ENCODE data around the gene KLF7. TPM values are rescaled to one million over a fixed set of nuclear protein-coding genes. Genes with fewer than 3 reads are reported as not detected.

The KLF7 gene
- total RNA-seq, 1 experiment from 2014 or later, result 11.6 TPM

DNA sequence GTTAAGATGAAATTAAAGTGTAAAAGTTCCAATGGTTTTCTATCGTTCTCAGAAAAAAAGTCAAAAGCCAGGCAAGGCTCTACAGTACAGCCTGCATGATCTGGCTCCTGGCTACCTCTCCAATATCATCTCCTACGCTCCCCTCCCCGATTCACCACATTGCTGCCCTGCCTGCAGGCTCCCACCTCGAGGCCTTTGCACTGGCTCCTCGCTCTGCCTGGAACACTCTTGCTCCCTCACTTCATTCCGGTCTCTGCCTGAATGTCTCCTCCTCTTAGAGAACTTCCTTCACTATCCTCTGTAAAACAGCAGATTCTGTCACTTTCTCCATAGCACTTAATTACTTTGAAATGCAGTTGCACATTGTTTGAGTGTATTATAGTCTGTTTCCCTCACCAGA is 72.5 kb downstream of the KLF7 start:
- DNase-seq (ENCODE audit: low read depth), result no peak

DNA sequence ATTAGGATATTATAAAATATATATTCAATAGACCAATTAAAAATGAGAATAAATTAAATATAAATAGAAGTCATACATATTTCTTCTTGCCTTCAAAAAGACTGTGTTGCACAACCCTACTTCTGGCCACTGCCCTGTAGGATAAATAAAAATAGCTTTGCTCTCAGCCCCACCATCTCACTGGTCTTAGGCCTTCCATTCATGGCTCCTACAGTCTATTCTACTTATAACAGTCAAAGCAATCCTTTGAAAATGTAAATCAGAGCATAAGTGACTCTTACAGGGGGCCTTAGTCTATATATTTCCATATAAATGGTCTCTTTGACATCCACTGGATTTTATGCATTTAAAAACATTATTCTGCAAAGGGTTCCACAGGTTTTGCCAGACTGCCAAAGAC is 72.9 kb downstream of the KLF7 start:
- no peak for DNase-seq (ENCODE audit: low read depth)

DNA sequence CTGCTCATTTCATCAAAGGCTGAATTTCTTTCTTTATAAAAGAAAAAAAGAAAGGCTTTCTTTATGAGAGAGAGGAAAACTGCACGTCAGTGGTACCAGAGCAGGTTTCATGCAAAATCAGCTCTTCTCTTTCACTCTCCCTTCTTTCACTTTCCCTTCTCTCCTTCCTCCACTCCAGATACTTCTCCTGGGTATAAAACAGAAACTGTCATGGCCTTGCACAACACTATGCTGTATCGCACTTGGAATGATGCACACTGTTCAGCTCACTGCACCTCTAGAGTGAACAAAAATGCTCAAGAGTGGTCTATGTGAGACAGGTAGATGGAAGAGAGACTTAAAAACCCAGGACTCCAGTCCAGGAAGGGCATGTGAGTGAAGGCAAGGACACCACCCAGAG is 73.8 kb downstream of the KLF7 start:
- DNase-seq (ENCODE audit: low read depth), result no peak

DNA sequence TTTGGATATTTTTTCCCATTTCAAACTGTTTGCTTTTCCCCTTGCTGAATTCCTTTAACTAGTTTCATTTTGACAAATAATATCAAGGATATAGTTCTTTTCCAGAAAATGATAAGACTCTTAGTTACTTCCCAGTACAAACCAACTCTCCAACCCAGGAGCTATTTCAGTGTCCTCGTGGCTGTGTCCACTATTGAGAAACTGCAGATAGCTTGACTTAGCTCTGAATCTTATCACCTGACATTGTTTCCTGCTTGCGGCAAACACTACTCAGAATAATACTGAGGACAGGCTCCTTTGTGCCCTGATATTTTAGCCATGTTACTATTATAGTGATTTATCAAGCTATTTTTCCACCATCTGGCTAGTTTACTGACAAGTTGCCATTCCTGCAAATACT is 74.6 kb downstream of the KLF7 start:
- DNase-seq (ENCODE audit: low read depth), result no peak

DNA sequence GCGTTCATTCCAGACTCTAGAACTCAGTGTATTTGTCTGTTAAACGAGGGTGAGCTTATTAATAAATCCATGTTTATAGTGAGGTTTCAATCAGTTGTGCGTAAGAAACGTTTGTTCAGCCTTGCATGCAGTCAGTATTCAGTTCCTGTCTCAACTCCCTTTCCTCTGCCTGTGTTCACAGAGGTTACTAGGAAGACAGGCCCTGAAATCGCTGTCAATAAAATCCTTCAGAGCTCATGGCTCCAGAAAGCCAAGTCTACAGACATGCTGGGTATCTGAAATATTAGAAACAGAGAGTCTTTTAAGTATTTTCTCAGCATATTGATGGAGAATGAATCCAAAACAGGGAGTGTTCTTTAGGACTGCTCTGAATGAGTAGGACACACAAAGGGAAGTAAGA is 75.4 kb downstream of the KLF7 start:
- no peak for DNase-seq (ENCODE audit: low read depth)

DNA sequence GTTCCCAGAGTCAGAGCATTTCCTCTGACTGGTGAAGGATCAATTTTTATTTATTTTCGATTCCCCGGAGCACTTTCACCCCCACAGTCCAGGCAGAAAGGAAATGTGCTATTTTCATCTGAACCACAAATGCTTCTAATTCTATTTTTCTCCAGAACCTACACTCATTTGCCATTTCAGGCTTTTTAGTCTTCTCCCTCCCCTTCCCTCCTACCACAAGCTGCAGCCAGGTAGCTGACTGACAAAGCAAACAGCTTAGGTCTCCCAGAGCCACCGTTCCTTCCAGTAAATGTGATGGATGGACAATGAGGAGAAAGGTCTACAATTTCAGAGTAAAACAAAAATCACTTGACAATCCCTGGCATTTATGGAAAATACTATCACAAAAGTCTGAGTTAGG is 76.9 kb downstream of the KLF7 start:
- no peak for DNase-seq (ENCODE audit: low read depth)

DNA sequence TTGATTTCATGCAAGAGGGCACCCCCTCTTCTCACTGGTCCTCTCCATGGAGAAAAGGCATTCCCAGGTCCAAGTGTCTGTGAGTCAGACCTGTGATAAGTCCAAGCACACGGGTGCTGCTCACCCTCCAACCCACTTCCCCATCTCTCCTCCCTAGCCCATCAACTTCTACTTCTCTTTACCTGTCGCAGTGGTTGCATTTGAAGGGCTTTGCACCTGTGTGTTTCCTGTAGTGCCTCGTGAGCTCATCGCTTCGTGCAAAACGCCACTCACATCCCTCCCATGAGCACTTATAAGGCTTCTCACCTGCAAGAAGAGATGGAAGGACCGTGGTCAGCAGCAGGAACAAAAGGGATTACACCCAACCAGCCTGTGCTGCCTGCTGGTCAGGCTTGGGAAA is 77.5 kb downstream of the KLF7 start:
- no peak for DNase-seq (ENCODE audit: low read depth)

DNA sequence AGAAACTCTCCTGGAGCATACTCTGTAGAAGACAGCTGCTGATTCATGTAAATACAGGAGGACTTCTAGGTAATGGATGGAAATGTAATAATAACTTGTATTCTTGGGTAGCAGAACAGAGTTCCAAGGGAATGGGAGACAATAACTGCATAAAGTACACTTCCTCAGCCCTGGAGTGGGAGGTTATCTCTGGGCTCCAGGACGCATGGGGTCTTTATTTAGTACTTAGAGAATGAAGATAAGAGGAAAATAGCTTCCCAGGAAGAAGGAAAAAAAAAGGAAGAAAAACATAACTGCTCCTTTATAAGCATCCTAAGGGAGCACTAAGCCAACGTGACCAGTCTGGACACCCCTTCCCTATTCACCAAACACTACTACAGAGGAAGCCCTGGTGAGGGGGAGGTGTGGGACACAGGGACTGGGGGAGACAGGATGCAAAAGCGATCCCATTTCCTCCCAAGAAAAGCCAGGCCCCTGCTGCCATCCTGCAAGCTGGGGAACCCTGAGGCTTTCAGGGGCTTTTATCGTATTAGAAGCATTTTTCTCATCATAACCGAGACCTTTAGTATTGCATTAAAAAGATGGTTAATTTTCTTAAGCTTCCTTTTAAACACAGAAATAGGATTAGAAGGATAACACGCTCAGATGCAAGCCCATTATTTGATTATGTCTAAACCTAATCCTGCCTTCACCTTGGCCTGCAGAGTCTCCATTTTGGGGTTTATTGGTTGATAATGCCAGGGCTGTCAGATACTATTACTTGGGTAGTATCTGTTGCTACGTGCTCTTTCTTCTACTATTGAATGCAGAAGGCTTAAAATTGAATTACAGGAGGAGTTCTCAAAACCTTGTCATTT is 78.5 kb downstream of the KLF7 start:
- no peak for DNase-seq (ENCODE audit: low read depth)

DNA sequence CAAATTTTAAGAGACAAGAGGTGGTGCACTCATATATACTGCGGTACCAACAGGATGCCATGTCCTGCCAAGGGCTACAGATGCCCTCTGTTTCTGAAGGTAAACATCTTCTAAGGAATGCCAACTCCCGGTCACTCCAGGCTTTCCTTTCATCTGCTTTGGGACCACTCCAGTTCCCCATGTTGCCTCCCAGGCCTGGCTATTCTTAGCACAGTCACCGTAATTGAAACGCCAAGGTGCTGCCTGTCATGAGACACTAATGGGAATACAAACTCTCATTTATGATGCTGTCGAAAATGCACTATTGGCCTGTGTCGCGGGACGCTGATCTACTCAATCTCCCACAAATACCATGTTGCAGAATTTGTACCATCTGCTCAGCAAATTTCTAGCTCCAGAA is 79.6 kb downstream of the KLF7 start:
- no peak for DNase-seq (ENCODE audit: low read depth)

DNA sequence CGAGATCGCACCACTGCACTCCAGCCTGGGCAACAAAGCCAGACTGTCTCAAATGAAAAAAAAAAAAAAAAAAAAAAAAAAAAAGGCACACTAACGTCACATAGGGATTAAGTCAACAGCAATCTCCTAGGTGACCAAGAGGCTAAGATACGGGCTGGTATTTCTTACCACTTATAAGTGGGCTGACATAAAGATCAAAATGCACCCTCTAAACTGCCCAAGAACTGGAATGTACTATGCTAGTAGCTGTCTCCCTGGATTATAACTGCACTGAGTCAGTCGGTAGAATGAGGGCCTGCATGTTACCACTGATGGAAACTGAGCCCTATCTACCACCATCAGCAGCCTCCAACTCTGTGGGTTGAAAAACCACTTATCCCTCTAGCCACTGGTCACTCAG is 80.6 kb downstream of the KLF7 start:
- DNase-seq (ENCODE audit: low read depth), result no peak

DNA sequence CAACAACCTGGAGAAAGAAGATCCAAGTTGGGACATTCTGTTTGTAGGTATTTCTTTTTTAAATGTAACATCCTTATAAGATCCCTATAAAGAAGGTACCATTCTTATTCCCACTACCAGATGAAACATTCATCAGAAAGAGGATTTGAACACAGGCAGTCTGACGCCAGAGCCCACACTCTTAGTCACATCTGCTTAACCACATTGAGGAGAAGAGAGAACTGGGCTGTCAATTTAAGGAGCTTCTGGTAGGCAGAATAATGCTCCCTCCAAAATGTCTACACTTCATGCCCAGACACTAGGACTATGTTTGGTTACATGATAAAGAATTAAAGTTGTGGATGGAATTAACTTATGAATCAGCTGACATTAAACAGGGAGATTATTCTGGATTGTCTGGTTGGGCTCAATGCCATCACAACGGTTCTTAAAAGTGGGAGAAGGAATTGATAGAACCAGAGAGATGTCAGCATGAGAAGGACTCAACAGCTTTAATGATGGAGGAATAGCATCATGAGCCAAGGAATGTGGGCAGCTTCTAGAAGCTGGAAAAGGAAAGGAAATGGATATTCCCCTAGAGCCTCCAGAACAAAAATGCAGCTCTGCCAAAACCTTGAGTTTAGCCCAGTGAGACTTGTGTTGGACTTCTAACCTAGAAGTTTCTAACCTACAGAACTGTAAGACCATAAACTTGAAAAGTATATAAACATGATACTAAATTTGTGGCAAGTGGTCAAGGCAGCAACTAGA is 82.2 kb downstream of the KLF7 start:
- DNase-seq (ENCODE audit: low read depth), result no peak

DNA sequence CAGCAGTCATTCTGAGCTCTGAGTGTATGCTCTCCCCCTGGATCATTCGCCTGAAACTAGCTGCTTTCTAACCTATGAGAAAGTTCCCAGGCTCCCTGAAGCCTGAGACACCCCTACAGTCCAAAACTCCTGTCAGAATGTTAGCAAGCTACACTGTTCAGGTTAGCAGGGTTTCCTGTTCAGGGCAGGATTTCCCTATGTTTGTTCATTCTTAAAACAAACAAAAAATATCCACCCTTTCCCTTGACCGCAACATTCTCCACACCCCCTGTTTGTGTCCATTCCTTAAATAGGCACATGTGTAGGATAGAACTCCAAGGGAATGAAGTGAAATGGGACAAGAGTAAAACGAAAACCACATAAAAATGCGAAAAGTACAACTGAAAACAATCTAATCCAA is 83.1 kb downstream of the KLF7 start:
- DNase-seq (ENCODE audit: low read depth), result no peak

DNA sequence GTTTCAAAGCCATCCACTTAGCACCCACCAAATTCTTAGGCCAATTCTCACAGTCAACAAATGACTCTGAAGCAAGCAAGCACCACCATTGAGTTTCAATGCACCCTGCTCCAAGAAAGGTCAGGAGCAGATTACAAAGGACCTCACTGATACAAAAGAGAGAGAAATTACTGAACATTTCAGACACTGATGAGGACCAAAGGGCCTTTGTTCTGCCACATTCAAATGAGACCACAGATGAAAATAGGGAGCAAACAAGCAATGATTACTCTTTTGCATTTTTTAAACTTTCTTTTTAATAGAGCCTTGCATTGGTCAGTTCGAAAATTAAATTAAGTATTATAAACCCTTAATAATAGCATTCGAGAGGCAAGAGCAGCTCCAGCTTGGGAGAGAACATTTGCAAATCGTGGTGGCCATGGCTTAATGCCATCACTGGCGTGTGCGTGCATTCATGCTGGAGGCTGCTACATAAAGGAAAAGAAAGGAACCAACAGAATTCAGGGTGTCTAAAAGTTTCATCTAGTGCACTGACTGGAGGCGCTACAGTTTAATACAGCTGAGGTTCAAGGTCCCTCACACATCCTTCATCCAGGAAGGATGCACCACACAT is 87.5 kb downstream of the KLF7 start:
- no peak for DNase-seq (ENCODE audit: low read depth)

DNA sequence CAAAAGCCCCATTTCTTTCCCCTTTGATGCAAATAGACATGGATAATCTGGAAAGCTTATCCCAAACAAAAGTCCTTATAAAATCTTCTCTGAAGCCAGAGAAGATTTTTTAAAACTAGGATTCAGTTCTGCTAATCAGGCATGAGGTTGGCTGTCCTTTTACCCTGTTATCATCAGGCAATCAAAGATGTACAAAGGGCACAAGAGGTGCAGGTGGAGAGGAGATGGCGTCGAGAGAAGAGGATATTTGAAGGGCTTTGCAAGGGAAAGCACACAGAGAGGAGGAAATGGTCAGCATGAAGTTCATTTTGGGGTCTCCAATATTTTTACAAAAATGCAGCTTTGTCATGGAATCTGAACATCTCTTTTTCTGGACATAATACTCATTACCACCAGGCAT is 88.5 kb downstream of the KLF7 start:
- DNase-seq (ENCODE audit: low read depth), result no peak

DNA sequence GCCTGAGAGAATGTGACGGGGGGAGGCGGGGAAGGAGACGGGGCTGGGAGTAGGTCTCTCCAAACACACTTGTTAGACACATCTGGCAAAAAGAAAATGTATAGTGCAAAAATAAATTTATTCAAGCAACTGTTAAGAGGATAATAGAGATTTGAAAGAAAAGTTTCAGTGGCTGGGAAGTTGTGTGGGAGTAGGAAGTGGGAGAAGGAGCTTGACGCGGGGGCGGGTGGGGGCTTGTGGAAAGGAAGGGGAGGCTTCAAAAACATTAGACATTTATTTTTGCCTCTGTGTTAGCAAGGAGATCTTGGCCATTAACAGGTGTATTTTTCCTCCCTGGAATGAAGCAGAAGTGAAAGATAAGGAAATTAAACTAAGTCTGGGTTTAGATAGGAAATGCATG is 90.3 kb downstream of the KLF7 start:
- no peak for DNase-seq (ENCODE audit: low read depth)

DNA sequence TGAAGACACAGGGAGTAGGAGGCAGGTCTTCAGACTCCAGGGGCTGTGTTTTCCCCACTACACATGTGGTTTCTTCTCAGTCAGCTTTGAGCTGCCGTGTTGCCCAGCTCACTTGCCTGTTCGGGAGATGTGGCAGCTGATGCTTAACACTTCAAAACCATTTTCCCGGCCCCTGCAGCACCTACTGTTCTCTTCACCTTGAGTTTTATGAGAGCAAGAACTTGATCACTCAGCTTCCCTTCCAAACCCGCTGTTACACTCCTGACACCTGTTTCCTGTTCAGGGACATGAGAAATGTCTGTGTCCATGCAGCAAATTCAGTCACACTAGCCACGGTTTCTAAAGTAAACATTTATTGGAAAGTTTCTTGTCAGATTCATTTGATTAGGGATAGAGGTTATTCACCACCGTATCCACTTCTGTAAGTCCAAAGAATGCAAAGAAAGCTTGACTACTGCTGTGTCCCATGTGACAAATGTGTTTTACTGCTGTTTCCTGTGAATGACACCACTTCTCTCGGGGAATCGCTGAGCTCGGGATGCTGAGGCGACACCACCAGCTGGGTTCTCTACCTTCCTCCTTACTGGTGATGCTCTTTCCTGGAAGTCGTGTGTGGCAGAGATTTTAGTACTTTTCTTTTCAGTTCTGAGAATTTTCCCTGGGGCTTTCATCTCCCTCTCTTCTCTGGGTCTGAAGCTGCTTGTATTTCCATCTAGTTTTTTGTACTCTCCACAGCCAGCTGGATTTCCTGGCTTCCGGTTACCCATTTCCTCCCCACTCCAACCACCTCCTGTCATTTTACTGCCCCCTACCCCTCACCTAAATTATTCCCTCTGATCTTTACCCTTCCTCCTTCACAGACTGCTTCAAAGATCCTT is 91.7 kb downstream of the KLF7 start:
- no peak for DNase-seq (ENCODE audit: low read depth)

DNA sequence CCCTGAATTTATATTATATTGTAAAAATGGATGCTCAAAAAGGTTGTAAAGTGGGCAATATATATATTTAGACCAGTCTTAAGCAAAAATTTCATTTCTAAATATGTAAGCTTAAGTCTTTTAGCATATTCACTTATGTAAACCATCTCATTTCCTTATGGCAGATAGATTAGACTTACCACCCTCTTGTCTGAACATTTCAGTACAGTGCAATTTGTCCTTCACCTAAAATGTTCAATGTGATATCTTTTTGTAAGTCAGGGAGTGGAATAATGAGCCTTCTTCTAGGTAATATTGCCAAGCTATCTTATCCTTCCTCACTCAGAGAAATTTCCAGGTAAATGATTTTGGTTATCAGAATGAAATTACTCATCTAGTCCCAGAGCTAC is 92.3 kb downstream of the KLF7 start:
- no peak for DNase-seq (ENCODE audit: low read depth)

DNA sequence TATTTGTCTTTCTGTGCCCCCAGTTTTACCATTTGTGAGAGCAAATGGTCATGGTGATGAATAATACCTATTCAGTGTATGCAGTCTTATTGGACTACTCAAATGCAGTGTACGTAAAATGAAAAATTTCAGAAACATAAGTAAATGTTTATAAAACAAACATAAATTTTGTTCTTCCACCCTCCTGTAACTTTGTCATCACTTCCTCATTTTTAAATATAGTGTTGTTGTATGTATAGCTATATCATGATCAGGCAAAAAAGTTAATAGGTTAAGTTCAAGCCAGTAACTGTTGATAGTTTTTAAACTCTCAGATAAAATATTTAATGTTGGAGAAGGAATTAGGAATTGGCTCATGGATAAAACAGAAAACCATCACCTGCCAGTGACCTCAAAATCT is 93.2 kb downstream of the KLF7 start:
- DNase-seq (ENCODE audit: low read depth), result no peak

DNA sequence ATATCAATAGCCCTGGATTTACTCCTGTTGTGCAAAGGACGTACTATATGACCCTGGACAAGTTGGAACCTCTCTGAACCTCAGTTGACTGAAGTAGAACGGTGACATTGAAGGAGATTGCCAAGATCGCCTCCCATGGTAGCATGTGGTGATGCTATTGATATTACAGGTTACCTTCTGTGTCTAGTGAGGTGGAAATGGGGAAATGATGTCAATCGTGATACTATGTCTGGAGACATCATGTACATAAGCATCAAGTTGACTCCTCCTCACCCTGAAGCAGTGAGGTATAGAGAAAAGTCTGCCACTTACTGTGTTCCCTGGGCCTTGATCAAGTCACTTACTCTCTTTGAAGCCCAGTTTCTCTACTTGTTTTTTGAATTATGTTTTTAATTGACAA is 93.9 kb downstream of the KLF7 start:
- DNase-seq (ENCODE audit: low read depth), result no peak

DNA sequence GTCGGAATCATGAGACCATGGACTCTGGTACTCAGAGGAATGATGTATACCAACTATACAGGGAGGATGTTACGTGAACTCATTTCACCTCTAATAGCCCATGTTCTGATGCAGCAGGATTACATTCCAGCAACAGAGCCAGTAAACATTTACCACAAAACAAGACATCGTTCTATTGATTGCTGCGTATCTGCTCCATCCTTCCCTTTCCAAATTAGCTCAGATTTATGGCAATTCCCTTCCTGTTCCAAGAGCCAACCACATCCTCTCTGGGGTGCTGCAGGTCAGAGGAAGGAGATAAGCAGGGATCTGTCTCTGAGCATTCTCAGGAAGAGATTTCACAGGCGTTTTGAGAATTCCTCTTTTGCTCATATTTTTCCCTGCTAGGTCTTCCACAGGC is 98.3 kb downstream of the KLF7 start:
- no peak for DNase-seq (ENCODE audit: low read depth)

DNA sequence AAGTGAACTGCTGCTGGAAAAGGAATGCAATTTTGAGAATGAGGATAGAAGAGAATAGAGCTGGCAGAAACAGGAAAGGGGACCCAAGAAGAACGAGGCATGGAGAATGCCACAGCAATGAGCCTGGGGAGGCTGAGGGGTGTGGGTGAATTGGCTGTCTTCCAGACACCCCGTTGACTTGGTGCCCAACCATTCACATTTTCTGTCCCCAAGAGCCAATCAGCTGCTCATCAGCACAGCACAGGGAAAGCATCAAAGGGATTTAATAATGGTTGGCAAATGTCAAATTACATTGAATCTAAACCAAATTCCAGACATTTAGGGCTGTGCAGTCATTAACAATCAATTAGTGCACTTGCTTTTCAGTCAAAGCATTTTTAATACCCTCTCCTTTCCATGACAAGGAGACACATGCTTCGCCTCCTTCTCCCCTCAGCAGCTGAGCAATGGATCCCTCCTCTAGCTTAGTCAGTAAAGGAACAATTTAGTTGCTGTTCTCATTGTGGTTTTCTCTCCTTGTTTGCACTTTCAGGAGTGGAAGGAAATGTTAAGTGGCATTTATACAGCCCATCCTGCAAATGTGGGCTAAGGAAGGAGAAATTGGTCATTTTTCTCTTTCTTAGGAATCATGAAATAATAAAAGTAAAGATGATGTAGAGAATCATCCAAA is 98.8 kb downstream of the KLF7 start:
- DNase-seq (ENCODE audit: low read depth), result no peak

All from M059J (cell line).